Stimulated activated CD4-positive, alpha-beta T cell treated with anti-CD3 and anti-CD28 coated beads, Interleukin-12 subunit alpha, Interleukin-12 subunit beta, amount 100 ng/mL, for 24 hours (primary cell): ENCODE measurements around the gene P2RY8.
"Not testable (repeated sequence)": the region's sequence is repeated elsewhere in the genome, so short reads cannot be mapped to it uniquely, and the experiment has no call there.

Experiments
- DNase-seq, 2 experiments: peaks; one replicate each; pipeline ENCODE4 v3.0.0-alpha.2; 2020; ENCODE audit warnings: low read depth in 2 of 2

Gene P2RY8

GRCh38 chrX:1520350-1520749, 16.6 kb downstream of the P2RY8 start:
- DNase-seq: no peak

GRCh38 chrX:1519022-1519497, 17.9 kb downstream of the P2RY8 start:
- DNase-seq: no peak

DNA sequence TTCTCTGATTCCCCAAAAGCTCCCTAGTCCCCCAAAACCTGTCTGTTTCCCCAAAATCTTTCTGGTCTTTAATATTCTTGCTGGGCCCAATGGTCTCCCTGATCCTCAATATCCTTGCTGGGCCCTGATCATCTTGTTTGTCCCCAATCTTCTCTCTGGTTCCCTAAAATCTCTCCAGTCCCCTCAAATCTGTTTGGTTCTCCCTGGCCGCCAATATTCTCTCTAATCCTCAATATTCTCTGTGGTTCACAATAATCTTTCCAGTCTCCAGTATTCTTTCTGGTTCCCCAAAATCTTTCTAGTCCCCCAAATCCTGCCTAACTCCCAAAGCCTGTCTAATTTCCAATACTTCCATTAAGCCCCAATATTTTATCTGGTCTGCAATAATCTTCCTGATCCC, 18.5 kb downstream of the P2RY8 start:
- no peak for DNase-seq

DNA sequence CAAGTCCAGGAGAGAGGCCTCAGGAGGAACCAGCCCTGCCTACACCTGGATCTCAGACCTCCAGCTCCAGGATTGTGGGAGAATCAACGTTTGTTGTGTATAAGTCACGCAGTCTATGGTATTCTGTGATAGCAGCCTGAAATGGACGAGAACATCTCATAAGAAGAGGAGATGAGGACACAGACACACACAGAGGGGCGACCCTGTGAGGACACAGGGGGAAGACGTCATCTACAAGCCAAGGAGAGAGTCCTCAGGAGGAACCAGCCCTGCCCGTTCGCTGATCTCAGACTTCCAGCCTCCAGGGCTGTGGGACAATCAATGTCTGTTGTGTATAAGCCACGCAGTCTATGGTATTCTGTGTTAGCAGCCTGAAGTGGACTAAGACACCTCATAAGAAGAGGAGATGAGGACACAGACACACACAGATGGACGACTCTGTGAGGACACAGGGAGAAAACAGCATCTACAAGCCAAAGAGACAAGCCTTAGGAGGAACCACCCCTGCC, 20.3 kb downstream of the P2RY8 start:
- no peak for DNase-seq

GRCh38 chrX:1511829-1512228, 25.2 kb downstream of the P2RY8 start:
- DNase-seq: no peak

DNA sequence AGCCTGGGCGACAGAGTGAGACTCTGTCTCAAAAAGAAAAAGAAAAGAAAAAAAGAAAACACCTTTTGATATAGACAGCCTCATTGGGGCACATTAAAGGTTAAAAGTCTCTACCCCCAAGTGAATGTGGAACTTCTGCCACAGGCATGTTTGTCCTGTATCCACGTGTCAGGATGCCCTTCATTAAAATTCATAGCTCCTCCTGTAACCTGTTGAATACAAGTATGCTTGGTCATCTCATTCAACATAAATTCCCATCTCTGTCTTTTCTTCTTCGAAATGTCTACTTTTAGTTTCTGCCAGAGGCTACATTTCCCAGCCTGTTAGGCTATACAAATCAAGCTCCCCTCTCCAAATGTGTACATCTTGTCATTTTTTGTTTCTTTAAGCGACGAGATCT, 25.8 kb downstream of the P2RY8 start:
- no peak for DNase-seq

DNA sequence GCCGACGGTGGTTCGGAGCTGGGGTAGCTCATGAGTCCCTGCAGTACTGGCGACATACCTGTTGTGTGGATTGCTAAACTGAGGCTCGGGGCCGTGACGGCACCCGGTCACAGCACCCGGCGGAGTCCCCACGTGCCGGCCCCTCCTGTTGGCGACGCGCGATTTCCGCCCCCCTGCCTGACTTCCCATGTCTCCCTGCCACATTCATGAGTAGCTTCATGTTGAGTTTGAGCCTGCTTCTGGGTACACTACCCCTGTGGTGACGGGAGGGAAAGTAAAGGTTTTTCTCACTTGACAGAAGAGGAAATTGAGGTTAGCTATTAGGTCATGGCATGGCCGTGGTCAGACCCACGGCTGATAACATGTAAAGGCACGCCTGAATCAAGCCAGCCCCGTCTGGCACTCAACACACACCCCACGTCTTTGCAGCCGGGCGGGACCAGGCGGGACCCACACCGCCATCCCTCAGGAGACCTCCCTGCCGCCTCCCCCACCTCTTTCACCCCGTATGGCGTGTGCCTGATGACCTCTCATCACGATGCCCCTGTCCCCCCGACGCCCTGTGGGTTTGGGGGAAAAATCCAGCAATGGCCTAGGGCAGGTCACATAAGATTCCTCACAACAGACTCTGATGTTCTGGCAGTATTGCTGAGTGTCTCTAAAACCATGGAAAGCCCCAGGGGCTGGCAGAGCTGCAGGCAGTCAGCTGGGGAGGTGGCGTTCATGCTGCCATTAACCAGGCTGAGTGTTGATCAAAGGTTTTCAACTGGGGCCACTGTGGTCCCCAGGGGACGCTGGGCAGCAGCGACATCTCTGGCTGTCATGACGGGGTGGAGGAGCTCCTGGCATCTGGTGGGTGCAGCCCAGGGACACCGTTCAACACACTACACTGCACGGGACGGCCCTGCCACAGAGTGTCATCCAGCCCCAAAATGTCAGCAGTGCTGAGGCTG, 29.2 kb downstream of the P2RY8 start:
- no peak for DNase-seq

DNA sequence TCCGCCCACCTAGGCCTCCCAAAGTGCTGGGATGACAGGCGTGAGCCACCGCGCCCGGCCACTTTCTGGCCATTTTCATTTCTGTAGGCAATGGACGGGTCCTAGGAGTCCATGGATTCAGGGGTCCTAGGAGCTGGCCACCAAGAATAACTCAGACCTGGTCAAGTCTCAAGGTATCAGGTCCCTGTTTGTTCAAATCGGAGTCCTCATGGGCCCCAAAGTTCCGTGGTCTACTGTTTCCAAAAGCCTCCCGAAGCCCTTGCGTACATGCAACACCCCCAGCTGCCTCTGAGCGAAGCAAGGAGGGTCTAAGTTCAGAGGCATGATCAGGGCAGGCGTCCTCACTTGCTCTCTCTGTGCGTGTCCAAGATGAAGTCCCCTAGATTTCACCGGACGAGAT, 30.1 kb downstream of the P2RY8 start:
- no peak for DNase-seq

- no peak for DNase-seq
Observed at GRCh38 chrX:1502853-1503252, 34.1 kb downstream of the P2RY8 start.

- DNase-seq: no peak
Observed at GRCh38 chrX:1502241-1502640, 34.7 kb downstream of the P2RY8 start.

- no peak for DNase-seq
Observed at GRCh38 chrX:1500701-1501624, 36.0 kb downstream of the P2RY8 start.

DNA sequence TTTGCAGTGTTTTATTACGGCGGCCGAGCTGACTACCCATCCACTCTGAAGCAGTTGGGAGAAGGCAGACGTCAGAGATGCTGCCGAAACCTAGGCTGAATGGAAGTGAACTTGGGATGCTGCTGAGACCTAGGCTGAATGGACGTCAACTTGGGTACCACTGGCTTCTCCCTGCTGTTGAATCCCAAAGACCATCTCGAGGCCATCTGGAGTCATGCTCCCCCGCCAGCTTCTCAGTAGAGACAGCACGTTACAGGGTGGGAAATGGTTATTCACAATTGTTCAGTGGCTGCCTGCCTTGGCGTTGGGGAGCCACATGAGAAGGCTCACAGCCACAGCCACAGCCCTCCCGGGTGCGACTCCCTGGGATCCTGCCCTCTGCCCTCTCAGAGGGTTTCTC, 40.9 kb downstream of the P2RY8 start:
- DNase-seq: no peak

- DNase-seq: no peak
Observed at GRCh38 chrX:1493877-1494510, 43.0 kb downstream of the P2RY8 start.

DNA sequence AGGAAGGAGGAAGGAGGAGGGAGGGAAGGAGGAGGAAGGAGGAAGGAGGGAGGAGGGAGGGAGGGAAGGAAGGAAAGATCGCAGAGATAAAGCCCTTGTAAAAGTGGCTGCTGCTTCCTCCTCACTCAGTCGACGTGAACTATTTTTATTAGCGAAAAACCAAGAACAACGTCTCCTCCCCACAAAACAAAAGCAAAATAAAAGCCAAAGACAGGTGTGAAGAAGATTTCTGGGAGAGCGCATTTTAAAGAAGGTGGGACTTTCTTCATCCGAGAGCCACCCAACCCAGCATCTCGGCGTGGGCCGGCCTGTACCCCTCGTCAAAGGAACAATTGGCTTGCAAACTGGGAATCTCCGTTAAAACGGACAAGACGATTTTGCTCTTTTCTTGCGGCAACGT, 43.6 kb downstream of the P2RY8 start:
- DNase-seq: no peak

DNA sequence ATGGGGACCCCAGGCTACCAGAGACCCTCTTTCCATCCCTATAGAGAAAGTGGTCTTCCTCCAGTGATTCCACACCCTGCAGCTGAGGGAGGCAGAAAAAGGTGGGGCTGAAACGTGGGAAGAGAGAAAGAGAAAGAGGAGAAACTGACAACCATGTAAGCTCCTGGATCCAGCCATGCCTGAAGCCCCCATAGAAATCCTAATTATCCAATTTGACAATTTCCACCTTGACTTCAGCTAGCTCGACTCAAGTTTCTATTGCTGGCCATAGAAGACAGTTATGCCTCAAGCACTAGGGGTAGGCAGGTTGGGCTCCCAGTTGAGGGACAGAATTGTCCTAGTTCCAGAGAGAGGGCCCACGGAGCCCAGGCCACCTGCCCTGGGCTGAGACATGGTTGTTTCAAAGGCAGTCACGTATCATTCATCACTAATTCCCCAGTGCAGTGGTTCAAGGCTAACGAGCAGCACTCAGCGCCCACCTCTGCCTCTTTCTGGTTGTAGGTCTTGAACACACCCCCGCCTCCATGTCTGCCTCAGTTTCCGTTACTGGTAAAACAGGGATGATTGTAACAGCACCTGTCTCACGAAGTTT, 44.5 kb downstream of the P2RY8 start:
- DNase-seq: no peak

- peak in 1 of 2 experiments; percentile 52 for DNase-seq
Observed at GRCh38 chrX:1491851-1492349, 45.1 kb downstream of the P2RY8 start.

DNA sequence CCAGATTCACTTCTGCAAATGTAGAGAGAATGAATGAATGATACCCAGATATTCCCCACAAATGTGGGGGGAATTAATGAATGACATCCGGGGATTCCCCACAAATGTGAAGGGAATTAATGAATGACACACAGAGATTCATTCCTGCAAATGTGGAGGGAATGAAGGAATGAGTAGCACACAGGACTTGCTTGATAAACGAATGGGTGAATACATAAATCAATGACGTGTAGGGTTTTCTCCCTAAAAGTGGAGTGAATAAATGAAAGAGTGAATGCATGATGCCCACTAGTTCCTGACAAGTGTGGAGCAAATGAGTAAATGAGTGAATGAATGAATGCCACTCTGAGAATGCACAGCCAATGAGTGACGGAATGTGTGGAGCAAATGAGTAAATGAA, 45.7 kb downstream of the P2RY8 start:
- DNase-seq: not testable (repeated sequence)

DNA sequence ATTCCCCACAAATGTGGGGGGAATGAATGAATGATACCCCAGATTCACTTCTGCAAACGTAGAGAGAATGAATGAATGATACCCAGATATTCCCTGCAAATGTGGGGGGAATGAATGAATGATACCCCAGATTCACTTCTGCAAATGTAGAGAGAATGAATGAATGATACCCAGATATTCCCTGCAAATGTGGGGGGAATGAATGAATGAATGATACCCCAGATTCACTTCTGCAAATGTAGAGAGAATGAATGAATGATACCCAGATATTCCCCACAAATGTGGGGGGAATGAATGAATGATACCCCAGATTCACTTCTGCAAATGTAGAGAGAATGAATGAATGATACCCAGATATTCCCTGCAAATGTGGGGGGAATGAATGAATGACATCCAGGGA, 46.3 kb downstream of the P2RY8 start:
- DNase-seq: not testable (repeated sequence)

- DNase-seq: not testable (repeated sequence)
Observed at GRCh38 chrX:1489354-1489753, 47.6 kb downstream of the P2RY8 start.

- no peak for DNase-seq
Observed at GRCh38 chrX:1488745-1489144, 48.2 kb downstream of the P2RY8 start.

- DNase-seq: no peak
Observed at GRCh38 chrX:1488141-1488540, 48.8 kb downstream of the P2RY8 start.
